ENCODE data around the gene CPSF7.
"Not testable (repeated sequence)": the region's sequence is repeated elsewhere in the genome, so short reads cannot be mapped to it uniquely, and the experiment has no call there.

The CPSF7 gene

GRCh38 chr11:61429691-61430582 is at the start of gene CPSF7, which contains the start of gene SDHAF2:
Gene CPSF7, minus strand, starts transcription at chr11:61429975. Its CDS starts 740 bp downstream, at chr11:61429235.
Gene SDHAF2, plus strand, starts transcription at chr11:61430124. Its CDS starts 23 bp downstream, at chr11:61430147.
- peak; percentile 94 for DNase-seq

- peak; percentile 17 for DNase-seq
Observed at GRCh38 chr11:61477727-61478148, 48.0 kb upstream of the CPSF7 start.

GRCh38 chr11:61477126-61477525 is 47.4 kb upstream of the CPSF7 start:
- no peak for DNase-seq

- DNase-seq: no peak
Observed at GRCh38 chr11:61476371-61476770, 46.6 kb upstream of the CPSF7 start.

GRCh38 chr11:61475433-61475832 is 45.7 kb upstream of the CPSF7 start:
- DNase-seq: no peak

GRCh38 chr11:61474013-61474643 is 44.4 kb upstream of the CPSF7 start:
- no peak for DNase-seq

GRCh38 chr11:61473370-61474012 is 43.7 kb upstream of the CPSF7 start:
- no peak for DNase-seq

GRCh38 chr11:61472868-61473267 is 43.1 kb upstream of the CPSF7 start:
- peak; percentile 40 for DNase-seq

- no peak for DNase-seq
Observed at GRCh38 chr11:61472282-61472681, 42.5 kb upstream of the CPSF7 start.

GRCh38 chr11:61468002-61468401 is 38.2 kb upstream of the CPSF7 start:
- DNase-seq: no peak

- not testable (repeated sequence) for DNase-seq
Observed at GRCh38 chr11:61467602-61468001, 37.8 kb upstream of the CPSF7 start.

GRCh38 chr11:61460986-61461385 is 31.2 kb upstream of the CPSF7 start:
- DNase-seq: no peak

GRCh38 chr11:61460474-61460881 is 30.7 kb upstream of the CPSF7 start:
- peak; percentile 57 for DNase-seq

- no peak for DNase-seq
Observed at GRCh38 chr11:61454520-61454919, 24.7 kb upstream of the CPSF7 start.

- DNase-seq: no peak
Observed at GRCh38 chr11:61453695-61454094, 23.9 kb upstream of the CPSF7 start.

GRCh38 chr11:61452825-61453224 is 23.1 kb upstream of the CPSF7 start:
- no peak for DNase-seq

- DNase-seq: no peak
Observed at GRCh38 chr11:61448552-61448927, 18.8 kb upstream of the CPSF7 start.

GRCh38 chr11:61447601-61448551 is 18.1 kb upstream of the CPSF7 start:
- DNase-seq: no peak

- DNase-seq: peak; percentile 93
Observed at GRCh38 chr11:61446211-61446651, 16.5 kb upstream of the CPSF7 start.

GRCh38 chr11:61445516-61445915 is 15.7 kb upstream of the CPSF7 start:
- no peak for DNase-seq

GRCh38 chr11:61442616-61443015 is 12.8 kb upstream of the CPSF7 start:
- no peak for DNase-seq

- no peak for DNase-seq
Observed at GRCh38 chr11:61439615-61440014, 9.8 kb upstream of the CPSF7 start.

All from fibroblast of upper back skin (primary cell).